Nucleus accumbens (tissue), 56 donors: ENCODE measurements around the gene NFATC3.

ENCODE experiments used
- DNase-seq, 56 donors: peaks; one replicate each; lab custom pipeline; 2025; lab: John Stamatoyannopoulos, UW

Gene NFATC3

DNA sequence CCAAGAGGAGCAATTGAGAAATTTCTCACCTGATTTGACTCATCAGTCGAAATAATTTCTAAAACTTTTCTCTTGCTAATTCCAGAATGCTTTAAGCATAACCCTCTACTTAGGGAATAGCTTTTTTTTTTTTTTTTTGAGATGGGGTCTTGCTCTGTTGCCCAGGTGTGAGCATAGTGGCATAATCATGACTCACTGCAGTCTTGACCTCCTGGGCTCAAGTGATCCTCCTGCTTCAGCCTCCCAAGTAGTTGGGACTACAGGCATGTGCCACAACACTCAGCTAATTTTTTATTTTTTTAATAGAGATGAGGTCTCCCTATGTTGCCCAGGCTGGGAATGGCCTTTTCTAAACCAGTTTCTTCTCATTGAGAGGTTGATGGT is 13.7 kb upstream of the NFATC3 start:
- no peak for DNase-seq

DNA sequence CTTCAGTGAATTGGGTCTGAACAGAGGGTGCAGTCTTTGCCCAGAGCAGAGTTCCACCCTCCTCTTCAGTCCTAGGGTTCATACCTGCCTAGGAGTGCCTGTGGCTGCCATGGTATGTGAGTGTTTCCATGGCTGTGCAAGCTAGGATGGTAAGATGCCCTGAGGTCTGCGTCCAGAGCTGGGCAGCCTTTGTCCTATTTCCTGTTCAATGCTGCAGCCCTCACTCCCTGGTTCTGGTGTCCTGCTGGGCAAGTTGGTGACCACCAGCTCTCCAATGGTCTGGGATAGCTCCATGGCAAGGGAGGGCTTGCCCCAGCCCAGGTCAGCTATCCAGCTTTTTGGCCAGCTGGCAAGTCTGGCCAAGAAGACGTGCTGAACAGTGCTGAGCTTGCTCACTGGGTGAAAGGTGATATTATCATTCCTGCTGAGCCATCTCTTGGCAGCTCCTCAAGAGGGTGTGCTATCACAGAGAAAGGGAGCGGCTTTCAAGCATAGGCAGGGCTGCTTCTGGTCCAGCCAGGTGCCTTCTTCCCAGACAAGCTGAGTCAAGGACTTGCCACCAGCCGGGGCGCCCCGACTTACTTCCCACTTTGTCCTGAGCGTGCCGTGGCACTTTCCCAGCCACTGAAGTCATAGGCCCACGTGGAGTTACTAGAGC is 13.0 kb upstream of the NFATC3 start:
- no peak for DNase-seq

DNA sequence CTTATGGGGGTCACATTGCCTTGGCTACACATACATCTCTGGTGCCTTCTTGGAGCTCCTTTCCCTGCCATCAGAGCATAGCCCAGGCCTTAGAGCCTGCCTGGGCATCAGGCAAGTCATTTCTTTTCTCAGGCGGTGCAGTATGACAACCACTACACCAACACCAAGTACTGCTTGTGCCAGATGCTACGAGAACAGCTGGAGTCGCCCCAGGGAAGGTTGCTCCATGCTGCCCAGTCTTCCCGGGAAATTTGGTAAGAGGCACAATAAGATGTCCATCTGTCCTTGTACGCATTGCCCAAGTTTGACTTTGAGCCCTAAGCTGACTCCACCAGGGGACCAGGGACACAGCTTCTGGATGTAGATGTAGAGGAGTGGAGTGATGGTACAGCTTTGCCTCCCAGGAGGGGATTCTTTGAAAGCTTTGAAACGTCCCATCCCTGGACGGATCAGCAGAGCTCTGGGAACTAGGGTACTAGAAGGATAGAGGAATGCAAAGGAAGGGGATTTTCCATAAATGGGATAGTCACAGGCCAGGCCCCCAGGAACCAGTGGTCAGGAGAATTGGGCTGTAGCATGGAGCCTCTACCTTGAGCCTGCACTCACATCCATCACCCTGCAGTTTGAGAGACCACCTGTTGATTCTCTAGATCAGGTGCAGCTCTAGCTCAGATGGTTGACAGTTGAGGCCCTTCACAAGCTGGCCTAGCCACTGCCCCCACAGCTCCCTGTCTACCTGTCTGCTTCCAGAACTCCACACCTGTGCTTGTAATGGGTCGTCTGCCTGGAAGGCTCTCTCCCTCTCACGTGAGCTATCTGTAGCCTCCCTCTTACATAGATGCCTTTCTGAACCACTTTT is 11.0 kb upstream of the NFATC3 start:
- DNase-seq, result no peak

DNA sequence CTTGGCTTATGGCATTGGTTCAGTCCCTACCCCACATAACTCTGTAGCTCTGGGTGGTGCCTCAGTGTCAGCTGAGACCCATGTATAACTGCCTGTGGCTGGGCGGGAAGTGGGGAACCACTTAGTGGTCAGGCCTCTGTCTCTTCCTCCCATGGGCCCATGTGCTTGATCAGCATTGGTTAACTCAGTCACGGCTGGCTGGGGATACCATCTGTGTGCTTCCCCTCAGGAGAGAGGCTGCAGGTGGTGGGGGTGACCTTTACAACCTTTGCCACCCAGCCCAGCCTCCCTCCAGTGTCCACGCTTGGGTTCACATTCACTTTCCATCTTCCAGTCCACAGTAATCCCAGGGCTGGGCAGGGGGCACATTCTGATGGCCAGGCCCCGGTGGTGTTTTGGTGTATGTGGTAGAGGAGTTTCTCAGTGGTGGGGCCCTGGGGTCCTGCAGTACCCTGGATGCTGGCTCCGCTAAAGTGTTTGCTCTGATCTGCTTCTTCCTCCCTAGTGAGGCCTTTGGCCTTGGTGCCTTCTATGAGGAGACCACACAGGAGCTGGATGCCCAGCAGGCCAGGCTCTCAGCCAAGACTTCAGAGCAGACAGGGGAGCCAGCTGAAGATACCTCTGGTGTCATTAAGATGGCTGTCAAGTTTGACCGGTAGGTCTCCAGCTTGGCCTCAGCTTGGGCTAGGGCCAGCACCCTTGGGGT is 10.2 kb upstream of the NFATC3 start:
- DNase-seq, result no peak

DNA sequence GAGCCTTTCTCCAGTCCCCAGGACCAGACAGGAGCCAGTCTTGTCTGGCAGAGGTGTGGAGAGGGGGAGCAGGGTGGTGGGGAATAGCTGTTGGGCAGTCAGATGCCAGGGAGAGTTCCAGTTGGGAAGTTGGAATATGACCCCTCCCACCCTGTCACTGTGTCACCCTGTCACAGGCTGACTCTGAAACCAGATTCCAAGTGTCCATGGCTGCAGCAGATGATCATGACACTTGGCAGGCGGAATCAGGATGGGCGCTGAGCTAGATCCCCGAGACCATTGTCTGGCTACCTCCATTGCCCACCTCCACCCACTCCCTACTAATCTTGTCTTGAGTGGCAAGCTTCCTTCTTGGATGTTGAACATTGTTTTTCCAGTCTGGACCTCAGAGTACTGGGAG is 9.2 kb upstream of the NFATC3 start:
- no peak for DNase-seq

DNA sequence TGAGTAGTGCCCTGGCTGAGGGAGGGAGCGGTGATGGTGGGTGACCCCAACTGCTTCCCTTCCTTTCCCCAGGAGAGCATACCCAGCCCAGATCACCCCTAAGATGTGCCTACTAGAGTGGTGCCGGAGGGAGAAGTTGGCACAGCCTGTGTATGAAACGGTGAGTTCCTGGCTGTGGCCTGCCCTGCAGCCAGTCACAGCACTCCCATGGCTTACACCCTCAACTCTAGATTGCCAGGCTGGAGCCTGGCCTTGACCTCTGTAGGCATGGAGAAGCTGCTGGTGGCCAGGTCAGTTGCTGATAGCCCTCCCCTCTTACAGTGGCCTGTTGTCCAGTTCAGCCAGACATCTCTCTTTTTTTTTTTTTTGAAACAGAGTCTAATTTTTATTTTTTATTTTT is 8.6 kb upstream of the NFATC3 start:
- no peak for DNase-seq

DNA sequence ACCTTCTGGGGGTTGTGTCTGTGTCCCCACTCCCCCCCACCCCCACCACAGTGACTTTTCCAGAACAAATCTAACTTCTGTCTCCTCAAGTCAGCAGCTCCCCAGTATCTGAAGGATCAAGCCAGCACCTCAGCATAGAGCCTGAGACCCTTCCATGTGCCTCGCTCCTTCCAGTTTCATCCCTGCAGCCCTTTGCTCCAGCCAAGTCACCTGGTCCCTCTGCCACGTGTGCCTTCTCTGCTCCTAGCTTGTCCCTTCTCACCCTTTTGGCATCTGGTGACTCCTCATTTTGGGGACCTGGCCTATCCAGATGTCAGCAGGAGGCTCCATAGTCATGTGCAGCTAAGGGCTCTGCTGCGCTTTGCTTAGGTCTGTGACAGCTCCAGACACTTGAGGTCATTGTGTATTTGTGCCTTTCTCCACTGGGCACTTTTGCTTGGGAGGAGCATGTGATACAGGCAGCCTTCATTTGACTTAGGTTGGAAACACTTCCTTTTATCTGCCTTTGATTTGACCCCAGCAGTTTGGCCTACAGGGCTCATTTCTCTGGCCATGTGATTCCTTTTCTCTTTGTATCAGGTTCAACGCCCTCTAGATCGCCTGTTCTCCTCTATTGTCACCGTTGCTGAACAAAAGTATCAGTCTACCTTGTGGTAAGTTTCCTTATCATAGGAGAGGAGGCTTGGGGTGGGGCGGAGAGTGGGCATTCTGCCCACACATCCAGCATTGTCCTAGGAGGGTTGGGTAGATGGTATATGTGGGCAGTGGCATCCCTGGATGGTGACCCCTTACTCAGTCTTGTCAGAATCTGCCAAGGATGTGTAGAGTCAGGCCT is 7.1 kb upstream of the NFATC3 start:
- DNase-seq, result no peak

DNA sequence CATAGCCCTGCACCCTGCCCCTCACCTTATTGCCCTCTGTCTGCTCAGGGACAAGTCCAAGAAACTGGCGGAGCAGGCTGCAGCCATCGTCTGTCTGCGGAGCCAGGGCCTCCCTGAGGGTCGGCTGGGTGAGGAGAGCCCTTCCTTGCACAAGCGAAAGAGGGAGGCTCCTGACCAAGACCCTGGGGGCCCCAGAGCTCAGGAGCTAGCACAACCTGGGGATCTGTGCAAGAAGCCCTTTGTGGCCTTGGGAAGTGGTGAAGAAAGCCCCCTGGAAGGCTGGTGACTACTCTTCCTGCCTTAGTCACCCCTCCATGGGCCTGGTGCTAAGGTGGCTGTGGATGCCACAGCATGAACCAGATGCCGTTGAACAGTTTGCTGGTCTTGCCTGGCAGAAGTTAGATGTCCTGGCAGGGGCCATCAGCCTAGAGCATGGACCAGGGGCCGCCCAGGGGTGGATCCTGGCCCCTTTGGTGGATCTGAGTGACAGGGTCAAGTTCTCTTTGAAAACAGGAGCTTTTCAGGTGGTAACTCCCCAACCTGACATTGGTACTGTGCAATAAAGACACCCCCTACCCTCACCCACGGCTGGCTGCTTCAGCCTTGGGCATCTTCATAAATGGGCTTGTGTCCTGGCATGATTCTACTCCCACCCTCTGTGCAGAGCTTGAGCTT is 6.3 kb upstream of the NFATC3 start:
- DNase-seq, result no peak

DNA sequence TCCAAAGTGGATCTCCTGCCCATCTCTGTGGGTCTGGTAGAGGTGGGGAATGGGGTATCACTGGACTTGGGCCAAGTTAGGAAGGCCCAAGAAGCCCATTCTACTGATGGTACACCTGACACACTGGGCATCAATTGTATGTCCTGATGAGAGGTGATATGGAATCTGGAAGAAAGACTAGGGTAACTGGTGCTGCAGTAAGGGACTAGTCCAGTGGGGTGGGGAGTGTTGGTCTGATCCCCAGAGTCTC is 5.9 kb upstream of the NFATC3 start:
- DNase-seq, result no peak

DNA sequence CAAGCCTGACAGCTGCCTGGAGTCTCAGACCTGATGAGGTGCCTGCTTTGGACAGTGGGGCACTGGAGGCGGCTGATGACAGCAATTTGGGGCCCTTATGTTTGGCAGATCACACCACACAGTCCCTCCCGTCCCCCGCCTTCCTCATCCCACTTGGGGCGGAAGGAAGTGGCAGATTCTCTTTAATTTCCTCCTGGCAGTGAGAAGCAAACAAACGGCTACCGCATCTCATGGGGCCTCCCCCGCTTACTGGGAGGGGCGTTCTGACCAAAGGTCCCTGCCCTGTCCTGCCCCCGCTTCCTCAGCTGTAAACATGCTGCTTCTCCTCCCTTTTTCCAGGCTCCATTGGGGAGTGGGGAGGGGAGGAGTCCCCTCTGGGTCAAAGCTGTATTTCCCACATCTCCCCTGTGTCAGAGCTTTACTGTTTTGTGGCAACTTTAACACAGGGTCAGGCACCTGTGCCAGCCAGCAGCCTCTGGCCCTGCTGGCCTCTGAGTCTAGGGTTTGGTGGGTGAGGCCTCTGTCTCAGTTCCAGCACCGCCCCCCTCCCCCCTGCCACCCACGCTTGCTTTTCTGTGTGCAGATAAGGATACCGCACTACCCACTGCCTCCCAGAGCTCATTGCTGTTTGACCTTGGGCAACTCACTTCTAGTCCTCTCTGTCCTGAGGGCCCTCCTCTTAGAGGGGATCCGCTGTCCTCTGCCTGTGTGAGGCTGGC is 5.4 kb upstream of the NFATC3 start:
- peak in 15 of 56 donors; percentile 2 to 55 (median 26) for DNase-seq

DNA sequence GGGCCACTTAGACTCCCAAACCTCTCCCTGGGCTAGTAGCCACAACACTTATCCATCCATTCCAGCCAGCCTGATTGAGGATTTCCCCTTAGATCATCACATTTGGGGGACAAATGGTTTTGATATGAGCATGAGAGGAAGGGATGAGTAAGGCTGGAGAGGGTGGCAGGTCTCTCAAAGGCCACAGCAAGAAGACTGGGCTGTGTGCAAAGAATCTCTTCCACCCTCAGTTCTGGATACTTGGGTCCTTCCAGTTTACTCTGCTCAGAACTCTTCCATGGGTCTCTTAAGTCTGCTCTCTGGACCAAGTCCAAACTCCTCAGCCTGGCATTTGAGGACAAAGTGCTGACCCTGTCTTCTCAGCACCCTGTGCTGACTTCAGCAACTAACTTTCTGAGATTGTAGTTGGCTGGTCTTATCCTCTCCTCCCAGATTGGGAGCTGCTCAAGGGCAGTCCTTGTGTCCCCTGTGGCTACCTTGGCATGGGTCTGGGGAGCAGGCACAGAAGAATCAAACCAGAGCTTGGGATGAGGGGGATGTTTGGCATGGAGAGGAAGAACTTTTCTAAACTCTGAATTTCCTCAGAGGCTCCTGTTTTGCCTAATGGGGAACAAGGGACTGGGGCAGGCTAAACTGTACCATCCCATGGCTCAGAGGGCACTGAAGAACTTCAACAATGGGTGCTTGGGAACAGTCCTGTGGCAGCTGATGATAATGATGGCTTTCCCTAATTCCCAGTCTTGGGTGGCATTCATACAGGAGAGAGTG is 3.1 kb upstream of the NFATC3 start:
- peak in 1 of 56 donors; percentile 13 for DNase-seq

DNA sequence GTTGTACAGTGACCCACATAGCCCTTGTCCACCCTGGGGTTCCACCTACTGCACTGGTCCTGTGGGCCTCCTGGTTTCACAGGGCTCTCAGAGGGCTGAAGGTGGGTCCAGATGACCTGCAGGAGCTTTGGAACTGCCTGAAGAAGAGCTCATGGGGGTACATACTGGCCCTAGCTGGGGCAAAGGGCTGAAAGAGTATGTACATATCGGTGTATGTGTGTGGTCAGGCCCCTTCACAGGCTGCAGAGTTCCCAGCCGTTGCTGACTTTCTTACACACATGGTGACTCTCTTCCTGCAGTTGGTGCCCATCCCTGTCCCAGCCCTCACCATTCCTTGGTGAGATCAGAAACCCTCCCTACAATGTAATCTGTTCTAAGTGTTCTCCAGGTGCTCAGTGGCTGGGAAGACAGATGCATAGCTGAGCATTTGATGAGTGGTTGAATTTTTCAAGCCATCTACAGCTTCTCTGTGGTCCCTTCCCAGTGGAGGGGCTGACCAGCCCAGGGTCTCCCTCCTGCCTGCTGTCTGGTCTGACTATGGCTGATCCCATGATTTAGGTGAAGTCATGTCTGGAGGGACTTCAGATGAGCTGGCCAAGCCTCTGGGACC is 2.4 kb upstream of the NFATC3 start:
- DNase-seq, result no peak

DNA sequence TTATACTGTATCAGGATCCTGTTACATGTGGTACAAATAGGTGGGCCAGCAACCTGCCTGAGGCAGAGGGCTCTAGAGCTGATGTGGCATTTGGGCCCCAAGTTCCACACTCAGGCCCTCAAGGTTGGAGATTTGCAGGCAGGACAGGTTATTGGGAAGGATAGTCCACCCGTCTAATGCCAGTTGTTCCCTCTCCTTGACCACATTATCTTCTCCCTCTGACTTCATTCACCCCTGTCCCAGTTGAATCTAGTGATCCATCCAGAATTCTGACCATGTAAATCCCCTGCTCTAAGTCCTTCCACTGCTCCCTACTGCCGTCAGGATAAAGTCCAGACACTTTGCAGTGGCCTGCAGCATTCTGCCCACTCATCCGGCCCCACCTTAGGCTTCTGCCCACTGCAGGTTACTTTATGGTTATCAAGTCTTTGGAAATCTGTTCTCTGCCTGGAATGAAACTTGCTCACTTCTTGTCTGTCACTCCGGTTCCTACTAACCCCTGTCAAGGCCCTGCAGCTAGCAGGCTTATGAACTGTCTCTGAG is 1.9 kb upstream of the NFATC3 start:
- no peak for DNase-seq

DNA sequence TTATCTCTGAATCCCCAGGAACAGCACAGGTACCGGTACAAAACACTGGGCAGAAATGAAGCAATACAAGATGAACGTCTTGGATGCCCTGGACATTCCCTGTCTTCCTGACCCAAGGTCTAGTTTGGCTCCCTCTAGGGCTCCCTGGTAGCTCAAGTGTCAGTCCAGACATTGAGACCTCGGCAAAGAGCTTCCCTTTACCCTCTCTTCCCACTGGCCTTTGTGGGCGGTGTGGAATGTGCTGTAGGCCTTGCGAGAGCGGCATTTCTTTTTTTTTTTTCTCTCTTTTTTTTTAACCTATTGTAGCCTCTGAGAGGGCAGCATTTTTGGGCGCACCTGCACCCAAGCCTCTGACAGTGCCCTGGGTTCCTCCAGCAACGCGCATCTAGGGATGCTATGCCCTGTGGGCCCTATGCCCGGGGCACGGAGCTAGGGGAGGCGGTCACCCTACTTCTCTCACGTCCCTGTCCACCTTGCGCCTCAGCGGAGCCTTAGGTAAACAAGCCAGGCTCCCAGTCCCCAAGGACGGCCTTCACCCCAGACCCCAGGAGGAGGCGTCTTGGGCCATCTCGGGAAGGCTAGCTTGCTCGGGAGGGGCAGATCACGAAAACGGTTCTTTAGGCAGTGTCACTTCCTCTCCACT is 1.2 kb upstream of the NFATC3 start:
- DNase-seq, result peak in 2 of 56 donors; percentile 53 to 71

DNA sequence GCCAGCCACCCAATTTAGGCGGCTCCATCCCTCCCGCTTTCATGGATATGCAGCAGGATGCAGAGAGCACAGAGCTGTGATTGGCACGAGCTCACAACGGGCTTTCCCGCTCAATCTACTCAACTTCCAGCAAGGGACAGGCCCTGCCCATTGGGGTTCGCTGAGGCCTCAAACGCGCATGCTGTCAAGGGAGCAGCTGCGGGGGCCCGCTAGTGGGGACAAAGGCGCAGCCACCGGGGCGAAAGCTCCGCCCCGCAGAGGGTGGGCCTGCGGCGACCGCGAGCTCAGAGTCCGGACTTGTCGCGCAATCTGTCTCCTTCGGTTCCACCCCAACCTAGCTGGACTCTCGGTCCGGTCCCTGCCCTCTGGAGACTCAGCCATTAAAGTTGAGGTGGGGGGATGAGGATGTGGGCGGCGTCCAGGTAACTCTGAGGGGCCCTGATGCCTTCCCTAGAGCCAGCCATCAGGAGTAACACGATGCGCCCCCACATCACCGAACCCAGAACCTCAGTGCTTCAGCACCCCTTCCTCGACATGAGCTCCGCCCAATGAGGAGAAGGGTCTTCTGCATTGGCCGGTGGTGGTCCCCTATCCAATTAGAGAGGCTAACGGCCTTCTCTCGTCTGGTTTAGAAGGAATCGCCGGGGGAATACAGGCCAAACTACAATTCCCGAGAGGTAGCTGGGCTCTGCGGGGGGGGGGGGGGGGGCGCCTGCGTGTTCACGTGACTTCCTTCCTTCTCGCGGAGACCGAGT is 489 bp upstream of the NFATC3 start:
- peak; percentile 48 to 98 (median 91) for DNase-seq

DNA sequence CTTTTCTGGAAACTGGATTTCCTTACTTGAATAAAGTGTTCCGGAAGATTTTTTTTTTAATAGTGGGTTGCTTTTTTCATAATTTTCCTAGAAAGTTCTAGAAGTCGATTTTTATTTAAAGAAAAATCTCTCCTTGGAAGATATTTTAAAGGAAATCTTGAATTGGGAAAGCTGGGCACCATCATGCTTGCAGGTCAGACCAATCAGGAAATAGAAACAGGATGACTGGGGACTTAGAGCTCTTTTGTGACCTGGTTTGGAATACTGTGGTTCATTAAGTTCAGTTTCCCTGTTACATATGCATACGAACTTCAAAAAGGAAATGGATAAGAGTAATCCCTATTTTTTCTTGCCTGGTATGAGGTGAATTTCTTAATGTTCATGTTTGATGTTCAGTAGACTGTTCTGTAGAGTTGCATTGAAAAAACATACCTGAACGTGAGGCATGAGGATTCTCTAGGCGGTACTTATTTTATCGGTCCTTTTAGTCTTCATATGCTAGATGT is 1.2 kb downstream of the NFATC3 start:
- no peak for DNase-seq

DNA sequence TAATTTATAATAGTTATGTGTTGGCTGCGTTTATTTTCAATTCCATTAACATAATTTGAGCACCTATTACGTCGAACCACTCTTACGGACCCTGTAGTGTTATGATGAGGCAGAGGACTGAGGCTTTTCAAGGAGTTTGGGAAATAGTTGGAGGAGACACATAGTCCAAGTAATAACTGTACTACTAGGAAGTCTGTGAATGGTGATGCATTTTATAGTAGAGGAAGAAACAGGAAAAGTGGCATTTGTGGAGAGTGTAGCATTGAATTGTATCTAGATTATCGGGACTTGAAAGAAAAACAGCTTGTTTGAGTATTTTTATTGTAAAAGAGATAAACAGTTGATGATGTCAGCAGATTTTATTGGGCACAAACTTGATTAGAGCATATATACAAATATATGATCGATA is 1.7 kb downstream of the NFATC3 start:
- no peak for DNase-seq
